ENCODE measurements around the gene DSCAM. TPM values are rescaled to one million over a fixed set of nuclear protein-coding genes. Genes with fewer than 3 reads are reported as not detected.

DSCAM gene
- total RNA-seq, 1 experiment from 2014 or later = not detected

DNA sequence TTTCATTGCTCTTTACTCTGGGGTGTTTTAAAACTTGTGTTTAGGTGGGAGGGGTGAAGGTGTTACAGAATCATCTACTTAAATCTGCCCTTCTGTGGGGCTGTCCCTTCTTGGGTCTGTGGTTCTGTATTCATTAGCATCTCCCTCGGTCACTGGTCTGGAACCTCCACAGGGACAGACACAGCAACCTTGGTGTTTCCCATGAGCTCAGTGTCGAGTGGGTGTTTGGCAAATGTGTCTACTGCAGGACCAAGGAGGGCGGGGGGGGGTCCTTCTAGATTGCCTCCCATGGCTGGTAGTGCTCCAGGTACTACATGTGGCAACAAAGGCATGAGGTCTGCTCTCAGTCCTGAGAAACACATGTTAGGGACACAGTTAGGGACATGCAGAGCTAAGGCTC, 706.3 kb downstream of the DSCAM start:
- Histone ChIP-seq H3K27me3 (ENCODE audit: insufficient read depth, low read length) (no peaks in the 10 kb centered on the region), H3K4me1 (ENCODE audit: control insufficient read depth in 1 of 2, insufficient read depth in 2 of 2, low read length in 2 of 2) (no peaks in the 10 kb centered on the region), H3K4me3 (replicated peaks in 1 of 2; ENCODE audit: low read depth in 1 of 2, low read length in 2 of 2) (no peak overlapping the region), H4K20me1 (ENCODE audit: insufficient read depth) (no peaks in the 10 kb centered on the region), H3K79me2 (ENCODE audit: insufficient read depth, low read length) (no peaks in the 10 kb centered on the region), H3K9me2 (ENCODE audit: insufficient read depth) (no peaks in the 10 kb centered on the region), H3K27ac (ENCODE audit: low read depth, low read length) (no peak overlapping the region), H3K9ac (ENCODE audit: low read length) (no peak overlapping the region), H3K9me3 (ENCODE audit: control insufficient read depth in 1 of 2, insufficient read depth in 1 of 2, low read depth in 1 of 2, low read length in 2 of 2) (peaks cover 7 to 14% of the 10 kb centered on the region in 2 experiments; a peak in 3 of 4 replicates), H3K4me2 (ENCODE audit: low read length) (no peak overlapping the region), H2AFZ (ENCODE audit: low read depth, low read length, poor library complexity, severe bottlenecking) (no peak overlapping the region), H3K36me3 (ENCODE audit: control insufficient read depth in 1 of 2, insufficient read depth in 2 of 2, low read length in 2 of 2) (no peaks in the 10 kb centered on the region)
- POLR2A ChIA-PET = no interaction called here
- CTCF ChIA-PET = no interaction called here
- no TSS peak for BruUV-seq (replicated peaks)
- RAD21 ChIA-PET (ENCODE audit: low non-redundant PET in 1 of 2, low total read pairs in 2 of 2, uncharacterized antibody in 2 of 2, unreplicated experiment in 2 of 2) = no interaction called here
- intact Hi-C loops (cut with micrococcal nuclease) = no loop called here
- no peak for DNase-seq (ENCODE audit: low read depth, low spot score)
- ATAC-seq = no peak
- no peak for TF ChIP-seq TCF7L2 (IDR thresholded peaks at IDR 0.05; ENCODE audit: borderline replicate concordance, extremely low read depth, insufficient read depth, insufficient read length)
- no peak for TF ChIP-seq RAD21 (IDR thresholded peaks at IDR 0.05; ENCODE audit: low read depth)
- TF ChIP-seq, protein P1, sequence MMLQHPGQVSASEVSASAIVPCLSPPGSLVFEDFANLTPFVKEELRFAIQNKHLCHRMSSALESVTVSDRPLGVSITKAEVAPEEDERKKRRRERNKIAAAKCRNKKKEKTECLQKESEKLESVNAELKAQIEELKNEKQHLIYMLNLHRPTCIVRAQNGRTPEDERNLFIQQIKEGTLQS (IDR thresholded peaks at IDR 0.05) = no peak

DNA sequence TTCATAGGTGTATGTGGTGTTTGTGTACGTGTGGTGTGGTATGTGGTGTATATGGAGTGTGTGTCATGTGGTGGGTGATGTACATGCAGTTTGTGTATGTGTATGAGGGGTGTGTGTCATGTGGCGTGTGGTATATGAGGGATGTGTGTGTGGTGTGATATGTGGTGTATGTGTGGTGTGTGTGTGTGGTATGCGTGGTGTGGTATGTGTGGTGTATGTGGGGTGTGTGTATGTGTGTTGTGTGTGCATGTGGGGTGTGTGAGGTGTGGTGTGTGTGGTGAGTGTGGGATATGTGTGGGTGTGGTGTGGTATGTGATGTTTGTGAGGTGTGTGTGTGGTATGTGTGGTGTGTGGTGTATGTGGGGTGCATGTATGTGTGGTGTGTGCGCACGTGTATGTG, 707.3 kb downstream of the DSCAM start:
- RAD21 ChIA-PET (ENCODE audit: low non-redundant PET in 1 of 2, low total read pairs in 2 of 2, uncharacterized antibody in 2 of 2, unreplicated experiment in 2 of 2) = no interaction called here
- Histone ChIP-seq H3K27me3 (ENCODE audit: insufficient read depth, low read length) (no peaks in the 10 kb centered on the region), H3K9ac (ENCODE audit: low read length) (no peak overlapping the region), H3K9me2 (ENCODE audit: insufficient read depth) (no peaks in the 10 kb centered on the region), H4K20me1 (ENCODE audit: insufficient read depth) (no peaks in the 10 kb centered on the region), H3K4me1 (ENCODE audit: control insufficient read depth in 1 of 2, insufficient read depth in 2 of 2, low read length in 2 of 2) (no peaks in the 10 kb centered on the region), H3K36me3 (ENCODE audit: control insufficient read depth in 1 of 2, insufficient read depth in 2 of 2, low read length in 2 of 2) (no peaks in the 10 kb centered on the region), H3K27ac (ENCODE audit: low read depth, low read length) (no peak overlapping the region), H3K4me3 (replicated peaks in 1 of 2; ENCODE audit: low read depth in 1 of 2, low read length in 2 of 2) (no peak overlapping the region), H3K4me2 (ENCODE audit: low read length) (no peak overlapping the region), H3K79me2 (ENCODE audit: insufficient read depth, low read length) (no peaks in the 10 kb centered on the region), H2AFZ (ENCODE audit: low read depth, low read length, poor library complexity, severe bottlenecking) (no peak overlapping the region), H3K9me3 (ENCODE audit: control insufficient read depth in 1 of 2, insufficient read depth in 1 of 2, low read depth in 1 of 2, low read length in 2 of 2) (peaks cover 7 to 15% of the 10 kb centered on the region in 2 experiments; a peak in 3 of 4 replicates)
- POLR2A ChIA-PET = no interaction called here
- intact Hi-C loops (cut with micrococcal nuclease) = no loop called here
- DNase-seq (ENCODE audit: low read depth, low spot score) (no peak), ATAC-seq (no peak)
- no TSS peak for BruUV-seq (replicated peaks)
- CTCF ChIA-PET = no interaction called here
- TF ChIP-seq POLR2AphosphoS5 (IDR thresholded peaks at IDR 0.05; ENCODE audit: low read depth, low read length) (no peak), ZFX (IDR thresholded peaks at IDR 0.05) (no peak), ZNF274 (IDR thresholded peaks at IDR 0.05; ENCODE audit: low read depth, low read length) (no peak), CEBPB (IDR thresholded peaks at IDR 0.05; ENCODE audit: low read depth) (no peak), RAD21 (IDR thresholded peaks at IDR 0.05; ENCODE audit: low read depth) (no peak), YY1 (IDR thresholded peaks at IDR 0.05; ENCODE audit: extremely low read depth, insufficient replicate concordance, low read depth, low read length) (no peak), EZH2 (IDR thresholded peaks at IDR 0.05) (no peak), POLR2A (IDR thresholded peaks at IDR 0.05; ENCODE audit: borderline replicate concordance, extremely low read depth, insufficient read depth, insufficient read length) (no peak), SIN3A (IDR thresholded peaks at IDR 0.05; ENCODE audit: low read depth) (no peak), JUND (IDR thresholded peaks at IDR 0.05) (no peak)

All from HCT116 (cell line).